ENCODE measurements around the gene SFRP2. TPM values are rescaled to one million over a fixed set of nuclear protein-coding genes. Genes with fewer than 3 reads are reported as not detected.

SFRP2 gene
- total and polyA plus RNA-seq, 2 donors (not counting 1 experiment from before 2014, with no cell fraction given): not detected

DNA sequence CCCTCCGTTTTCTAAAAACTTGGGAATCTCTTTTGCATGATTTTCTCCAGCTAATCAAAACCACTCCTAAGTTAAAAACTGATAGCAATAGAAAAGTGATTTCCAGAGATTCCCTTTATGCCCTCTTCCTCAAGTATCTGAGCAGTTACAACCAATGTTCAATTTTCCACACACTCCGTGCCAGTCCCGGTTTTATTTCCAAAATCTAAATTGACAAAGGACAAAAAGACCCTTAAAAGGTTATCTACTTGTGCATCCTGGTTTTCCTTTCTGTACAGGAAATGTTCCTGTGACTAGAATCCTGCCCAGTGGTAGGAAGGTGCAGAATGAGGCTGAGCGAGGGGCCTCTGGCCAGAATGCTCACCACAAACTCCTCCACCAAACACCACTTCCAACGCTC is 1.3 kb downstream of the SFRP2 start:
- Histone ChIP-seq H4K20me1 (ENCODE audit: control insufficient read depth, insufficient read depth, low read length, poor library complexity, severe bottlenecking) (no peaks in the 10 kb centered on the region), H3K36me3 (replicated peaks in 1 of 2; ENCODE audit: control extremely low read depth in 1 of 2, control insufficient read depth in 1 of 2, extremely low read depth in 1 of 2, insufficient read depth in 2 of 2, low read length in 1 of 2) (no peaks in the 10 kb centered on the region), H3K4me2 (replicated peaks; ENCODE audit: low read depth, low read length, poor library complexity, severe bottlenecking) (no peak overlapping the region), H3K4me3 (ENCODE audit: control extremely low read depth in 1 of 5, extremely low read depth in 1 of 5, insufficient read depth in 1 of 5, low read depth in 2 of 5, low read length in 4 of 5) (no peak overlapping the region), H3K4me1 (ENCODE audit: control insufficient read depth in 2 of 2, insufficient read depth in 2 of 2, low read length in 2 of 2) (peaks cover 43 to 45% of the 10 kb centered on the region in 2 donors), H3K27me3 (replicated peaks in 1 of 4; ENCODE audit: control extremely low read depth in 1 of 4, control insufficient read depth in 3 of 4, insufficient read depth in 4 of 4, low read length in 3 of 4) (peaks cover 0 to 79% (median 54%) of the 10 kb centered on the region in 4 experiments), H3K27ac (ENCODE audit: low read length in 2 of 2) (no peak overlapping the region), H3K9ac (ENCODE audit: low read length) (no peak overlapping the region), H3K79me2 (ENCODE audit: control insufficient read depth, insufficient read depth, low read length) (no peaks in the 10 kb centered on the region), H2AFZ (ENCODE audit: insufficient read depth, low read depth, low read length, poor library complexity, severe bottlenecking) (no peak overlapping the region), H3K9me3 (ENCODE audit: control extremely low read depth in 1 of 3, control insufficient read depth in 2 of 3, insufficient read depth in 1 of 3, low read length in 2 of 3) (peaks cover 0 to 4% (median 0%) of the 10 kb centered on the region in 3 donors)
- intact Hi-C loops (cut with micrococcal nuclease): no loop called here
- H3K27ac Mint-ChIP-seq: no peak overlapping the region
- no peak for DNase-seq
- CTCF ChIA-PET: interaction anchor here (1.9 kb wide), 1 partner anchor 9 kb away, joined by 6 read pairs; no protein-coding TSS in a partner anchor
- H3K27me3 Mint-ChIP-seq: peaks cover 80% of the 10 kb centered on the region
- peak overlapping the region; percentile 80 for H3K4me3 Mint-ChIP-seq
- ATAC-seq (ENCODE audit: low read depth): no peak
- no peaks in the 10 kb centered on the region for H3K9me3 Mint-ChIP-seq (ENCODE audit: insufficient read depth)
- H3K4me1 Mint-ChIP-seq: peaks cover 42% of the 10 kb centered on the region
- POLR2A ChIA-PET: no interaction called here
- no CpG with 5 or more reads among the region's 5 CpGs for WGBS (ENCODE audit: insufficient coverage)
- no peak for TF ChIP-seq EZH2 (IDR thresholded peaks at IDR 0.05; ENCODE audit: borderline replicate concordance, insufficient read depth, low read depth, low read length, poor library complexity, severe bottlenecking)
- TF ChIP-seq, protein P1, sequence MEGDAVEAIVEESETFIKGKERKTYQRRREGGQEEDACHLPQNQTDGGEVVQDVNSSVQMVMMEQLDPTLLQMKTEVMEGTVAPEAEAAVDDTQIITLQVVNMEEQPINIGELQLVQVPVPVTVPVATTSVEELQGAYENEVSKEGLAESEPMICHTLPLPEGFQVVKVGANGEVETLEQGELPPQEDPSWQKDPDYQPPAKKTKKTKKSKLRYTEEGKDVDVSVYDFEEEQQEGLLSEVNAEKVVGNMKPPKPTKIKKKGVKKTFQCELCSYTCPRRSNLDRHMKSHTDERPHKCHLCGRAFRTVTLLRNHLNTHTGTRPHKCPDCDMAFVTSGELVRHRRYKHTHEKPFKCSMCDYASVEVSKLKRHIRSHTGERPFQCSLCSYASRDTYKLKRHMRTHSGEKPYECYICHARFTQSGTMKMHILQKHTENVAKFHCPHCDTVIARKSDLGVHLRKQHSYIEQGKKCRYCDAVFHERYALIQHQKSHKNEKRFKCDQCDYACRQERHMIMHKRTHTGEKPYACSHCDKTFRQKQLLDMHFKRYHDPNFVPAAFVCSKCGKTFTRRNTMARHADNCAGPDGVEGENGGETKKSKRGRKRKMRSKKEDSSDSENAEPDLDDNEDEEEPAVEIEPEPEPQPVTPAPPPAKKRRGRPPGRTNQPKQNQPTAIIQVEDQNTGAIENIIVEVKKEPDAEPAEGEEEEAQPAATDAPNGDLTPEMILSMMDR (IDR thresholded peaks at IDR 0.05): no peak

GRCh38 chr4:153787061-153787560 is 1.8 kb downstream of the SFRP2 start:
- Histone ChIP-seq H3K27me3 (replicated peaks in 1 of 4; ENCODE audit: control extremely low read depth in 1 of 4, control insufficient read depth in 3 of 4, insufficient read depth in 4 of 4, low read length in 3 of 4) (peaks cover 0 to 74% (median 50%) of the 10 kb centered on the region in 4 experiments), H3K4me3 (ENCODE audit: control extremely low read depth in 1 of 5, extremely low read depth in 1 of 5, insufficient read depth in 1 of 5, low read depth in 2 of 5, low read length in 4 of 5) (no peak overlapping the region), H3K4me1 (ENCODE audit: control insufficient read depth in 2 of 2, insufficient read depth in 2 of 2, low read length in 2 of 2) (peaks cover 38 to 40% of the 10 kb centered on the region in 2 donors), H3K9ac (ENCODE audit: low read length) (no peak overlapping the region), H3K9me3 (ENCODE audit: control extremely low read depth in 1 of 3, control insufficient read depth in 2 of 3, insufficient read depth in 1 of 3, low read length in 2 of 3) (peaks cover 0 to 4% (median 0%) of the 10 kb centered on the region in 3 donors), H3K4me2 (replicated peaks; ENCODE audit: low read depth, low read length, poor library complexity, severe bottlenecking) (no peak overlapping the region), H3K36me3 (replicated peaks in 1 of 2; ENCODE audit: control extremely low read depth in 1 of 2, control insufficient read depth in 1 of 2, extremely low read depth in 1 of 2, insufficient read depth in 2 of 2, low read length in 1 of 2) (no peaks in the 10 kb centered on the region), H2AFZ (ENCODE audit: insufficient read depth, low read depth, low read length, poor library complexity, severe bottlenecking) (no peak overlapping the region), H4K20me1 (ENCODE audit: control insufficient read depth, insufficient read depth, low read length, poor library complexity, severe bottlenecking) (no peaks in the 10 kb centered on the region), H3K79me2 (ENCODE audit: control insufficient read depth, insufficient read depth, low read length) (no peaks in the 10 kb centered on the region), H3K27ac (ENCODE audit: low read length in 2 of 2) (no peak overlapping the region)
- H3K27ac Mint-ChIP-seq: no peak overlapping the region
- no peaks in the 10 kb centered on the region for H3K9me3 Mint-ChIP-seq (ENCODE audit: insufficient read depth)
- TF ChIP-seq, protein P1 (IDR thresholded peaks at IDR 0.05): no peak
- no peak for TF ChIP-seq EZH2 (IDR thresholded peaks at IDR 0.05; ENCODE audit: borderline replicate concordance, insufficient read depth, low read depth, low read length, poor library complexity, severe bottlenecking)
- H3K27me3 Mint-ChIP-seq: peaks cover 80% of the 10 kb centered on the region
- DNase-seq (no peak), ATAC-seq (ENCODE audit: low read depth) (no peak)
- peaks cover 37% of the 10 kb centered on the region for H3K4me1 Mint-ChIP-seq
- no CpG with 5 or more reads among the region's 1 CpG for WGBS (ENCODE audit: insufficient coverage)
- POLR2A ChIA-PET: no interaction called here
- H3K4me3 Mint-ChIP-seq: no peak overlapping the region
- CTCF ChIA-PET: interaction anchor here (1.9 kb wide), 1 partner anchor 9 kb away, joined by 6 read pairs; no protein-coding TSS in a partner anchor
- intact Hi-C loops (cut with micrococcal nuclease): no loop called here
